Measurements from ENCODE around the gene TENM3. TPM values are rescaled to one million over a fixed set of nuclear protein-coding genes. Genes with fewer than 3 reads are reported as not detected.

The TENM3 gene
- total RNA-seq, 4 donors from 2014 or later = 0.18 to 9.4 (median 1.5) TPM

DNA sequence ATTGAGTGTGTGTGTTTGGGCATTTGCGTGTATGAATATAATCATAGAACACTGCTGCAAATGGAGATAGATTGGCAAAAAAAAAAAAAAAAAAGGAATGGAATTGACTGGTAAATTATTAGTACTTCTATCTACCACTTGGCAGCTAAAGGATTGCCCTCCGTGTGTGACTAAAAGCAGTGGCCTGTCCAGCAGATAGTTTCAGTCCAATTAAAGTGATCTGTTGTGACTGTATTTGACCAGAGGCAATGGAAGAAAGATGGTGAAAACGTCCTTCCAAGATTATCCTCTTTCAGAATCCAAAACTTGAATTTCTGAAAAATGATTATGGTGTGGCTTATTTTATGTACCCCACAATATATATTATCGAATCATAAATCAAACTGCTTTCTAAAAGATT lies 19.5 kb upstream of the TENM3 start:
- Histone ChIP-seq H3K9me3 (no peaks in the 10 kb centered on the region), H3K4me1 (no peaks in the 10 kb centered on the region), H3K27ac (no peak overlapping the region), H3K36me3 (no peaks in the 10 kb centered on the region), H3K27me3 (no peaks in the 10 kb centered on the region), H3K4me3 (no peak overlapping the region)
- no peak for DNase-seq
- TF ChIP-seq CTCF (IDR thresholded peaks at IDR 0.05) = no peak
- TF ChIP-seq POLR2A (IDR thresholded peaks at IDR 0.05) = no peak

DNA sequence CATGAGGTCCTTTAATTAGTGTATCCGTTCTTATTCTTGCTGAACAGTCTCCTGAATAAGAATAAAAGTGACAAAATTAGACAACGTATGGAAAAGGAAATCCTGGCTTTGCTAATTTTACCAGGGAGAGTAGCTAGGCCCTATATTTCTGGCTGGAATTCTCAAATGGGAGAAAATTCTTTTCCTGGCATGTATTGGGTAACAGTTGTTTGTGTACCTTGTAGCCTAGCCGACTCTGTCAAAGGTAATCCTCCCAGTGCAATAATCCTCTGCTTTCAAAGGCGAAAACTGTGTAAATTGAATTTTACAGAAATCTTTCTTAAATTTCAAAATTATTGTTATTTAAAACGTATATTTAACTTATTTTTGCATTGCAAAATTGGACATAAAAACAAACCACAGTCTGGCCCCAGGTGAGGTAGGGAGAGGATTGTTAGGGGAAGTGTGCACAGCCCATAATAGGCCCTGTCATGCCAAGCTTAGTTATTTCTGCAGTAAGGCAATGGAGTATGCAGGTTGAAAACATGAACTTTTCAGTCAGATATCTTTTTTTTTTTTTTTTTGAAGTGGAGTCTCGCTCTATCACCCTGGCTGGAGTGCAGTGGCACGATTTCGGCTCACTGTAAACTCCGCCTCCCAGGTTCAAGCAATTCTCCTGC lies 18.9 kb upstream of the TENM3 start:
- no peak overlapping the region for H3K4me3 ChIP-seq
- no peaks in the 10 kb centered on the region for H3K27me3 ChIP-seq
- no peaks in the 10 kb centered on the region for H3K36me3 ChIP-seq
- H3K9me3 ChIP-seq = no peaks in the 10 kb centered on the region
- no peaks in the 10 kb centered on the region for H3K4me1 ChIP-seq
- DNase-seq = no peak
- H3K27ac ChIP-seq = no peak overlapping the region
- TF ChIP-seq CTCF (IDR thresholded peaks at IDR 0.05) (no peak), POLR2A (IDR thresholded peaks at IDR 0.05) (no peak)

GRCh38 chr4:182225257-182225852 lies 17.8 kb upstream of the TENM3 start:
- Histone ChIP-seq H3K27ac (no peak overlapping the region), H3K4me1 (no peaks in the 10 kb centered on the region), H3K36me3 (no peaks in the 10 kb centered on the region), H3K9me3 (no peaks in the 10 kb centered on the region), H3K4me3 (no peak overlapping the region), H3K27me3 (no peaks in the 10 kb centered on the region)
- DNase-seq = no peak
- TF ChIP-seq POLR2A (IDR thresholded peaks at IDR 0.05) (no peak), CTCF (IDR thresholded peaks at IDR 0.05) (no peak)

- TF ChIP-seq CTCF (IDR thresholded peaks at IDR 0.05) (no peak), POLR2A (IDR thresholded peaks at IDR 0.05) (no peak)
- Histone ChIP-seq H3K27ac (no peak overlapping the region), H3K4me3 (no peak overlapping the region), H3K36me3 (no peaks in the 10 kb centered on the region), H3K4me1 (no peaks in the 10 kb centered on the region), H3K27me3 (no peaks in the 10 kb centered on the region), H3K9me3 (no peaks in the 10 kb centered on the region)
- no peak for DNase-seq
These were observed 15.6 kb upstream of the TENM3 start for GRCh38 chr4:182227611-182228010.

- Histone ChIP-seq H3K27ac (no peak overlapping the region), H3K4me1 (no peaks in the 10 kb centered on the region), H3K9me3 (no peaks in the 10 kb centered on the region), H3K27me3 (no peaks in the 10 kb centered on the region), H3K4me3 (no peak overlapping the region), H3K36me3 (no peaks in the 10 kb centered on the region)
- TF ChIP-seq CTCF (IDR thresholded peaks at IDR 0.05) (no peak), POLR2A (IDR thresholded peaks at IDR 0.05) (no peak)
- DNase-seq = no peak
These were observed 14.1 kb upstream of the TENM3 start for GRCh38 chr4:182228991-182229577.

Data from Peyer's patch (tissue), 4 donors.